NCI-H345 (cell line): Measurements from ENCODE around the gene ZBED4.
A peak's percentile ranks its signal among the peaks of the same experiment; 100 is the strongest.

Experiments used
- DNase-seq: peaks from one replicate; lab custom pipeline; 2025; lab: John Stamatoyannopoulos, UW

The ZBED4 gene

DNA sequence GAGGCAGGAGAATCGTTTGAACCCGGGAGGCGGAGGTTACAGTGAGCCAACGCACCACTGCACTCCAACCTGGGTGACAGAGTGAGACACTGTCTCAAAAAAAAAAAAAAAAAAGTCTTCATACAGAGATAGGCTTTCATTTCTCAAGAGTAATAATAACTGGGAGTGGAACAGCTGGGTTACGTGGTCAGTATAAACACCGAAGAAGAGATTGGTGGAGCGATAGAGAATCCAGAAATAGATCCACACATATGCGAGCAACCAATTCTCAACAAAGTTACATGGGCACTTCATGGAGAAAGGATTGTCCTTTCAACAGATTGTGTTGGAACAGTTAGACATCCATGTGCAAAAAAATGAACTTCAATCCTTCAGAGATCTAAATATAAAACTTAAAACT, 24.6 kb downstream of the ZBED4 start:
- DNase-seq = no peak

DNA sequence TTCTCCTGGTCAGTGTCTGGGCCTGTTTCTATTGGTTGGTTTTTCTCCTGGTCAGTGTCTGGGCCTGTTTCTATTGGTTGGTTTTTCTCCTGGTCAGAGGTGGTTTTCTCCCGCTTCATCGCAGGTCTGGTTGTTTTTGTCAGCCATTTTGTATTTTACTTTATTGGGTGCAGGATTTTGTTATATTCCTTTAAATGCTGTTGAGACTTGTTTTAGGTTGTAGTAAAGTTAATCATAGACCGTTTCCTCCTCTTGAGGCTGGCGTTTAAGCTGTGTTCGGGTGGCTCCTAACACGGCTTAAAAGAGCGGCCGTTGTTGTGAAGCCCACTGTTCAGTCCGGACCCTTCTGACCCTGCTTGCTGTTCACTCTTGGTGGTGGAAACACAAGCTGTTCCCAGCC, 26.2 kb downstream of the ZBED4 start:
- DNase-seq = no peak

DNA sequence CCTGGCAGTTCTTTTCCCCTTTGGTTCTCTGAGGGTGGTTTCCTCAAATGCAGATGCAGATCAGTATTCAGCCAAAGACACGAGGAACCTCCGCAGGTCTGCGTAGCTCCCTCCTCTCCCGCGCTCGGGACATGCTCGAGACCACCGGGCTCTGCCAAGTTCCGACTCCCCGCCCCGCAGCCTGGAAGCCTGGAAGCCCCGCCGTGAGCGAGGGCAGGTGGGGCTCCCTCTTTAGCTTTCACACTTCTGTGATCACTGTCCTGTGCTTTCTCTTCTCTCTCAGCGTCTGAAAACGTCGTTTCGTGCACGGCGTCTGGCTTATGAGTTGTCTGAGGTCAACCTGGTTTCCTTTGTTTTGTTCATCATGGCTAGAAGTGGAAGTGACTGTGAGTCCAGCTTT, 26.6 kb downstream of the ZBED4 start:
- DNase-seq = no peak

DNA sequence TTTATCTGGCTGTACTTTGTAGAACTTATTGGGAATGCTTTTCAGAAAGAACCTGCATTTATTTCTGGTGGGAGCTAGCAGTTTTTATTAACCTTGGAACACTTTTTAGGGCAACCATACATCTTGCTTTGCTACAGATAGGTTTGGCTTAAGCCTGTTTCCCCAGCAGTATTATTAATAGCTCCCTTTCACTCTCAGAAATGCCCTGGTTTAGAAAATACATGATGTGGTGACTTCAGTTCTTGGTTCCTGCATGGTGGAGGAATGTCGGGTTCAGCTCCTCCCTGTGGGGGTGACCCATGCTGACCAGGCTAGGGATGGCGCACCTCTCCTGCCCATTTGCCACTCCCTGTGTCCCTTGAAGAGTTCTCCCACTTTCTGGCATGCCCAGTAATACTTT, 28.2 kb downstream of the ZBED4 start:
- no peak for DNase-seq

DNA sequence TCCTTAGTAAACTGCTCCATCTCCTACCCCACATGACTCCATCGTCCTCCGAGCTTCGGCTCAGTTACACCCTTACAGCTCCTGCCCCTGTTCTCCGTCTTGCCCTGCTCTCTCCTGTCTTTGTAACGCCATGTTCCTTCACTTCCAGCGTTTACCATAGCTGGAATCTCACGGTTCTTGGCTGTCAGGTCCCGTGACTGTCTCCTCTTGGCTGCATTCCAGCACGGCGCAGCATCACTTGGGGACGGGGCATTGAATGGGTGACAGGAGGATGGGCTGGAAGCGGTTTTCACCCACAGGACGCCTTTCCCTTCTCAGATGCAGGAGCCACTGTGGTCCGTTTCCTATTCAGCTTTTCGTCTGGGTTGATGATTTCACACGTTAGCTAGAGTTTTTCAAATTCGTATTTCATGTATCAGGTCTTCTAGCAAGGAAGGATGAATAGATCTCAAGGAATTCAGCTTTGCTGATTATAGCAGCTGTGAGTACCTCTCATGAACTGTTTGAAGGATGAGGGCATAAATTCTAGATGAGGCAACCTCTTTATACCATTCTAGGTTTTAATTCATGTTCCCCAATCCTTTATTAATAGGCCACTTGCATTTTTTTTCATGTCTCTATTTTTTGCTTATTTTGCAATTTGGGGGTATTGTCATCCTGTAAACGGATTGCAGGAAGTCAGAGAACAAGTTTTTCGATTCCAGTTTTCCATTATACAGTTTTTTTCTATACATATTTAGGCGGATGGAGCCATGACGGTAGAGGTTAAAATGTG, 29.1 kb downstream of the ZBED4 start:
- peak; percentile 42 for DNase-seq

DNA sequence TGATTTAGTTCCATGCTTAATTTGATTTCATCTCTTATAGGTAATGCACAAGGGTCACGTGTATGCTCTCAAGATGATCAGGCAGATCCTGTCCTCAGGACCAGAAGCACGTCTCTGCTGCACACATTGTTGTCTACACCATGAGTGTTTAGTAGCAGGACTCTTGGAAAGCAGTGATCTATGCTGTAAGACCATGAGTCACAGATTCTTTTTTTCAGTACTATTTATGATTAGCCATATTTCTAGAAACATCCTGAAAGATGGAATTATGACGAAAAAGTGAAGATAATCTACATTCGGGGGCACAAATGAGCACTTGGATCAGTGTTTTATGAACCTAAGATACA, 29.6 kb downstream of the ZBED4 start:
- DNase-seq = no peak

DNA sequence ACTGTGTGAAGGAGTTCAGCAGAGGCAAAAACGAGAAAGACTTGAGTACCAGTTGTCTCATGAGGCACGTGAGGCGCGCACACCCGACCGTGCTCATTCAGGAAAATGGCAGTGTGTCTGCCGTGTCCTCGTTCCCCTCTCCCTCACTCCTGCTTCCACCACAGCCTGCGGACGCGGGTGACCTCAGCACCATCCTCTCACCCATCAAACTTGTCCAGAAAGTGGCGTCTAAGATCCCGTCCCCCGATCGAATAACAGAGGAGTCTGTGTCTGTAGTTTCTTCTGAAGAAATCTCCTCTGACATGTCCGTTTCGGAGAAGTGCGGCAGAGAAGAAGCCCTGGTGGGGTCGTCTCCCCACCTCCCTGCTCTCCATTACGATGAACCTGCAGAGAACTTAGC, 30.4 kb downstream of the ZBED4 start:
- DNase-seq = no peak

DNA sequence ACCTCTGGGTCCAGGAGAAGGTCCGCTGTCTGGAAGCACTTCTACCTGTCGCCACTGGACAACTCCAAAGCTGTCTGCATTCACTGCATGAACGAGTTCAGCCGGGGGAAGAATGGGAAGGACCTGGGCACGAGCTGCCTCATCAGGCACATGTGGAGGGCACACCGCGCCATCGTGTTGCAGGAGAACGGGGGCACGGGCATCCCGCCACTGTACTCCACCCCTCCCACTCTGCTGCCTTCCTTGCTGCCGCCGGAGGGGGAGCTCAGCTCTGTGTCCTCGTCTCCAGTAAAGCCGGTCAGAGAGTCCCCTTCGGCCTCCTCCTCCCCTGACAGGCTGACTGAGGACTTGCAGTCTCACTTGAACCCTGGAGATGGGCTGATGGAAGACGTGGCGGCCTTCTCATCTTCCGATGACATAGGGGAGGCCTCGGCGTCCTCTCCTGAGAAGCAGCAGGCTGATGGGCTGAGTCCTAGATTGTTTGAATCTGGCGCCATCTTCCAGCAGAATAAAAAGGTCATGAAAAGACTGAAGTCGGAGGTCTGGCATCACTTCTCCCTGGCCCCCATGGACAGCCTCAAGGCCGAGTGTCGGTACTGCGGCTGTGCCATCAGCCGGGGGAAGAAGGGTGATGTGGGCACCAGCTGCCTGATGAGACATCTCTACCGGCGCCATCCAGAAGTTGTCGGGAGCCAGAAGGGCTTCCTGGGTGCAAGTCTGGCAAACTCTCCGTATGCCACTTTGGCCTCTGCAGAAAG, 31.0 kb downstream of the ZBED4 start:
- DNase-seq = no peak

DNA sequence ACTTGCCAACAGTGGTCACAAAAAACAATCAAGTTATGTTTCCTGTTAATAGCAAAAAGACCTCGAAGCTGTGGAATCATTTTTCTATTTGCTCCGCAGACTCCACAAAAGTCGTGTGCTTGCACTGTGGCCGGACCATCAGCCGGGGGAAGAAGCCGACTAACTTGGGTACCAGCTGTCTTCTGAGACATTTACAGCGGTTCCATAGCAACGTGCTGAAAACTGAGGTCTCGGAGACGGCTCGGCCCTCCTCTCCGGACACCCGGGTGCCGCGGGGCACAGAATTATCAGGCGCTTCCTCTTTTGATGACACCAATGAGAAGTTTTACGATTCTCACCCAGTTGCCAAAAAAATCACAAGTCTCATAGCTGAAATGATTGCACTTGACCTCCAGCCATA, 31.6 kb downstream of the ZBED4 start:
- no peak for DNase-seq

DNA sequence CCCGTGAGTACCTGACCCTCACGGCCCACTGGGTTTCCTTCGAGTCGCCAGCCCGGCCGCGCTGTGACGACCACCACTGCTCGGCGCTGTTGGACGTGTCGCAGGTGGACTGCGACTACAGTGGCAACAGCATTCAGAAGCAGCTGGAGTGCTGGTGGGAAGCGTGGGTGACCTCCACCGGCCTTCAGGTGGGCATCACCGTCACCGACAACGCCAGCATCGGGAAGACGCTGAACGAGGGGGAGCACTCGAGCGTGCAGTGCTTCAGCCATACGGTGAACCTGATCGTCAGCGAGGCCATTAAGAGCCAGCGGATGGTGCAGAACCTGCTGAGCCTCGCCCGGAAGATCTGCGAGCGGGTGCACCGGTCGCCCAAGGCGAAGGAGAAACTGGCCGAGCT, 32.2 kb downstream of the ZBED4 start:
- DNase-seq = no peak

DNA sequence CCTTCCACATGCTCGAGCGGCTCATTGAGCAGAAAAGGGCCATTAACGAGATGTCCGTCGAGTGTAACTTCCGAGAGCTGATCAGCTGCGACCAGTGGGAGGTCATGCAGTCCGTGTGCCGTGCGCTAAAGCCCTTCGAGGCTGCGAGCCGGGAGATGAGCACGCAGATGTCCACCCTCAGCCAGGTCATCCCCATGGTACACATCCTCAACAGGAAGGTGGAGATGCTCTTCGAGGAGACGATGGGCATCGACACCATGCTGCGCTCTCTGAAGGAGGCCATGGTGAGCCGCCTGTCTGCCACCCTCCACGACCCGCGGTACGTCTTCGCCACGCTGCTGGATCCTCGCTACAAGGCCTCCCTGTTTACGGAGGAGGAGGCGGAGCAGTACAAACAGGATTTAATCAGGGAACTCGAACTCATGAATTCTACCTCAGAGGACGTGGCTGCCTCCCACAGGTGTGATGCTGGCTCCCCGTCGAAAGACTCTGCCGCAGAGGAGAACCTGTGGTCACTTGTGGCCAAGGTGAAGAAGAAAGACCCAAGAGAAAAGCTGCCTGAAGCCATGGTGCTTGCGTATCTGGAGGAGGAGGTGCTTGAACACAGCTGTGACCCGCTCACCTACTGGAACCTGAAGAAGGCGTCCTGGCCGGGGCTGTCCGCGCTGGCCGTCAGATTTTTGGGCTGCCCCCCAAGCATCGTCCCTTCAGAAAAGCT, 32.9 kb downstream of the ZBED4 start:
- no peak for DNase-seq

DNA sequence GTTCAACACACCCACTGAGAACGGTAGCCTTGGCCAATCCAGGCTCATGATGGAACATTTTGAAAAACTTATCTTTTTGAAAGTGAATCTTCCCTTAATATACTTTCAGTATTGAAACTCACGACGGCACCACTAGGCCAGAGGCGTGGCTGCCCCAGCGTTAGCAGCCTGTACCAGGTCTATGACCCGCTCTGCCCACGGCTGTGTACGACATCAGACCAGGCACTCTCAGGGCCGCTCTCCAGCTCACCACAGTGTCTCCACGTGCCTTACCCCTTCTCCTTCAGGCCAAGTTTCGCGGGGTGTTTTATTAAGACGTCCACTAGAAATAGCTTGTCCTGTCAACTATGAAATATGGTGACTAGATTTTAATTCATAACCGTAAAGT, 33.4 kb downstream of the ZBED4 start:
- DNase-seq = no peak

DNA sequence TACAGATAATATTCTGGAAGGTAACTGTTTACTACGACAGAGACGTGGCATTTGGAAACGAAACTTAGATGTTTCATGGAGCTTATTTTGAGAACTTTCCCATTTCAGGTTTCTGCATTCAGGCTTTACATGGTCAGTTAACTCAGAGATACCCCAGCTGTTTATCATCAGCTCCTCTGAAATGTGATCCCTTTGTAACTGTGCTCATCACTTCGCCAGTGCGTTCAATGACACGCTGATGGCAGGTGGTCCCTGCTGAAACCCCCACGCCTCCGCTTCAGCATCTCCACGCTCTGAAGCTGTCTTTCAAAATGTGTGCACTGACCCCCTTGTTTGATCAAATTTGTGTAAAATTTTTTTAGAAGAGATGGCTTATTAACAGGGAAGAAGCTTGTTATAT, 34.1 kb downstream of the ZBED4 start:
- no peak for DNase-seq

DNA sequence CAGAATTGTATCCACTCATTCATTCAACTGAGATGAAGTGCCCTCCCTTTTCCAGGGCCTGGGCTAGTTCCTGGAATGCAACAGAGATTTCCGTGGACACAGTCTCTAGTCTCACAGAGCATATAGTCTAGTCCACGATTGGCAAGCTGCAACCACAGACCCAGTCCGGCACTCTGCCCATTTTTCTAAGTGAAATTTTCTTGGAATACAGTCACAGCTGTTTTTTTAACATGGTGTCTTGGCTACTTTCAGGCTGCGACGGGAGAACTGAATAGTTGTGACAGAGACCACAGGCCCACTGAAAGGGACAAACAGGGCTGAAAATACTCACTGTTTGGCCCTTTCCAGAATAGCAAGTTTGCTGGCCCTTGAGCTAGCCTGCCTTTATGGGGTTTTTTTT, 35.4 kb downstream of the ZBED4 start:
- no peak for DNase-seq

DNA sequence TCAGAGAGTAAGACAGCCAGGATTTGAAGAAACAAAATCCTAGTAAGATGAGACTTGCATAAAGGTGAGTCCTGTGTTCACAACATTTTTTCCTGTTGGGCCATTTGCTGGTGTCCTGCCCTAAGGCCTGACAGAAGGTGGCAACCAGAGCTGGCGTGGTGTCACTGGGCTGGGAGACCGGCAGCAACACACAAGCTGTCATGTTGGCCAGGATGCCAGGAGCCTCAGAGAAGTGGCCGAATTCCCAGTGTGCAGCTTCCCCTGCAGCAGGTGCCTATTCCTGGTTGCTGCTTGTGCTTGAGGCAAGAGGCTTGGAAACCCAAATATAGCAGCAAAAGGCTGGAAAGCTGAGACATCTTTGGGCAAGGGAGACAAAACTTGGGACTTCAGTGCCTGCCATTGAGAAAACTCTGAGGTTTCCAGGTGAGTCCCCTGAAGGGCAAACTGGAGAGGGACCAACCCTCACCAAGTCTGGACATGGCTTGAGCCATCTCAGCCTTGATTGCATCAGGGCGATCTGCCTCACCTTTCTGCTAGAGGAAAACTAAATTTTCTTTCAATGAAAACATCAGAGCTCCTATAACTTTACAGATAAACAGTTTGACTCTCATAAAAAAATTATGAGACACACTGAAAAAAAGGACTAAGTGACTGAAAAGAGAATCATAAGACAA, 38.7 kb downstream of the ZBED4 start:
- no peak for DNase-seq

DNA sequence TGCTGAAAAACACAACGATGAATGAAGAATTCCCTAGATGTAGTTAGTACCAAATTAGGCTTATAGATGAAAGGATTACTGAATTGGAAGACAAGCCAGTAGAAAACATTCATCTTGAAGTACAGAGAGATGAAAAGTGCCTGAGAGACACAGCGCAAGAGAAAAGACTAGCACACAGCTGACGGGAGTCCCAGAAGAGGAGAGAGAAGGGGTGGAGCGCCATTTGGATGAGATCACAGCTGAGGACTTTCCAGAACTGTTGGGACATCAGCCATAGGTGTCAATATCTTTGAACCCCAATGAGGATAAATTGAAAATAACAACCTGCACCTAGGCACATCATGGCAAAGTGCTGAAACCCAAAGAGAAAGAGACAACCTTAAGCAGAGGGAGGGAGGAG, 39.4 kb downstream of the ZBED4 start:
- no peak for DNase-seq

DNA sequence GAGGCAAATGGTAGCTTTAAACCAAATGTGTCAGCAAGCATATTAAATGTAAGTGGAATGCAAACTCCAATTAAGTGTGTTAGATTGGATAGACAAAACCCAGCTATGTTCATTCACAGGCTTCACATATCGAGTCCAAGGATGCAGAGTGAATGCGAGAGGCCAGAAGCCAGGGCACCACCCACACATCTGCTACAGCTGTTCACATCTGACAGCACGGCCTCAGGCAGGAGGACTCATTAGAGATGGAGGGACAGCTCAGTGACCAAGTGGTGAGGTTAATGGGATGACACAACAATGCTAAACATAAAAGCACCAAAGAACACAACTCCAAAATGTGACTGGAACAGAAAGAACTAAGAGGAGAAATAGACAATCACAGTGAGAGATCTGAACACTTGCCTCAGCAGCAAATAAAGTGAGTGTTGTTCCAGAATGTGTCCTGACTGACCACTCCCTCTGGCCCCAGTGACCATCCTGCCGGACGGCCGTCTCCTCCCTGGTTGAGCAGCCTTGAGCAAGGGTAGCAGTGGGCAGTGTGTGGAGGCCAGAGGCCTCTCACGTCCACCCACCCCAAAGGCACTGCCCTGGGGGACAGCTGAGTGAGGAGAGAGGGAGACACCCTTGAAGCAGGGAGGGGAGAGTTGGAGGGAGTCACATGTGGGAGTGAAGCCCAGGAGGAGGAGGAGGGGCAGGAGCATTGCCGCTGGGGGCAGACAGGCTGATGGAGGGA, 40.8 kb downstream of the ZBED4 start:
- no peak for DNase-seq

DNA sequence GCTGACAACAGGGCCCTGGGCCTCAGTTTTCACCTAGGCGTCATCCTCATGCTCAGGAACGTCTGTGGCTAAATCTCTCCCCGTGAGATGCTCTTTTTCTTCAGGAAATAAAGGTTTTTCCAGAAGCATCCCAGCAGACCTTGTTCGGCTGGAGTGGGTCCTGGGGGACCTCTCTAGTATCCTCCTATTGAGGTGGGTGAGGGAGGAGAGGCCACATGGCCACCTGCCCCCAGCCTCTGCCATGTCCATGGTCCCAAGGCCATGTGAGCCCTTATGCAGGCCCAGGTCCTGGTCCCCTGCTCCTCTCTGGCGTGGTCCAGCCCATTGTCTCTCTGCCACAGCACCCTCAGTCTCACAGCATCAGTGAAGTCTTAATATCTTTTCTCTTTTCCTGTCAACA, 42.6 kb downstream of the ZBED4 start:
- no peak for DNase-seq

DNA sequence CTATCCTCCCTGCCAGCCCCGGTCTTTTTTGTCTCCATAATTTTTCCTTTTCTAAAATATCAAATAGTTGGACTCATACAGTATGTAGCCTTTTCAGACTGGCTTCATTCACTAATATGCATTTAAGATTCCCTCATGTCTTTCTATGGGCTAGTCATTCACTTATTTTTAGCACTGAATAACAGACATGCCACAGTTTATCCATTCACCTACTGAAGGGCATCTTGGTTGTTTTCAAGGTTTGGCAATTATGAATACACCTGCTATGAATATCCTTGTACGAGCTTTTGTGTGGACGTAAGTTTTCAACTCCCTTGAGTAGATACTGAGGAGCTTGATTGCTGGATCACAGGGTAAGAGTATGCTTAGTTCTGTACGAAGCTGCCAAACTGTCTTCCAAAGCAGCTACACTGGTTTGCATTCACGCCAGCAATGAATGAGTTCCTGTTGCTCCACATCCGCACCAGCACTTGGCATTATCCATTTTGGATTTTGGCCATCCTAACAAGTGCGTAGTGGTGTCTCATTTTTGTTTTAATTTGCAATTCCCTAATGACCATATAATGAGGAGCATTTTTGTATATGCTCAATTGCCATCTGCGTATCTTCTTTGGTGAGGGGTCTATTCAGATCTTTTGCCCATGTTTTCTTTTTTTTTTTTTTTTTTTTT, 43.5 kb downstream of the ZBED4 start:
- DNase-seq = no peak

DNA sequence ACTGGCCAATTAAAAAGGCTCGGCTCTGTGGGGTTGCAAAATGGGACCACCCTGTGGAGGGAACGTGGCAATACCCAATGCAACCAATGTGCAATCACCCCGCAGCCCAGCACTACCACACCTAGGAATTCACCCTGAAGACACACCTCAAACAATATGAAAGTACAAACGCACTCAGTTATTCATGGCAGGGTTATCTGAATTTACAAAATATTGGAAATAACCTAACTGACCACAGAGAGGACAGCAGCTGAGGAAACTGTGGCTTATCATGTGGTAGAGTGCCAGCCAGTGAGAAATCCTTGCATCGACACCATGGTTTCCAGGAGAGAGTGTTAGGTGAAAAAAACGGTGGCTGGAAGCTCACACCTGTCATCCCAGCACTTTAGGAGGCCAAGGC, 45.9 kb downstream of the ZBED4 start:
- DNase-seq = no peak

DNA sequence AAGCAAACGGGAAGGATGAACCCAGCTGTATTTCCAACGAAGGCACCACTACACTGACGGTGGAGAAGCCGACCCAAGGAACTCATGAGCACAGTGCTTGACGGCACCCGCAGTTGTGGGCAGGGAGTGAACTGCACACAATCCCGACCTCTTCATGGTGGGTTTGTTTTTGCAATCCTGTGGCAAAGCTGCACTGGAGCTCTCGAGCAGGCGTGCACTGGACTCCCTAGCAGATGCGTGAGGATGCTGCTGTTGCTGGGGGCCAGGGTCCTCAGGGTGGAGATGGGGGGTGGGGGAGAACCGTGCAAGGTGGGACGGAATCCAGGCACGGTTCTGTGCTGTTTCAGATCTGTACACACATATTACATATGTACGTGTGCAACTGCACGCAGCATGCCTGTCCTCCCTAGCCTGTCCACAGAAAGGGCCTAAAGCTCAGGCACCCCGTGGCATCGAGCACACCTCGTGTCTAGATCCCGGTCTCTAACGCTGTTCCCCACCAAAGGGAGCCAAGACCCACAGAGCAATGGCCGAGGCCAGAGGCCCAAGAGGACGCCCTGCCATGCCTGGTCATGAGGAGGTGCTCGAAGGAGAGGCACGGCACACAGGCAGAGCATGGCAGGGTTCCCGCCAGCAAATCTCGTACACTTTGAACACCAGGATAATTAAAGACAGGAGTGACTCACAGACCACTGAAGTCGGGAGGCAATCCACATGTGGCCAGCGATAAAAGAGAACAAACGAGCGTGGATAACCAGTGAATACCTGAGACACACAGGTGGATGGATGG, 47.0 kb downstream of the ZBED4 start:
- DNase-seq = no peak
